ENCODE measurements around the gene CES2.

DNA sequence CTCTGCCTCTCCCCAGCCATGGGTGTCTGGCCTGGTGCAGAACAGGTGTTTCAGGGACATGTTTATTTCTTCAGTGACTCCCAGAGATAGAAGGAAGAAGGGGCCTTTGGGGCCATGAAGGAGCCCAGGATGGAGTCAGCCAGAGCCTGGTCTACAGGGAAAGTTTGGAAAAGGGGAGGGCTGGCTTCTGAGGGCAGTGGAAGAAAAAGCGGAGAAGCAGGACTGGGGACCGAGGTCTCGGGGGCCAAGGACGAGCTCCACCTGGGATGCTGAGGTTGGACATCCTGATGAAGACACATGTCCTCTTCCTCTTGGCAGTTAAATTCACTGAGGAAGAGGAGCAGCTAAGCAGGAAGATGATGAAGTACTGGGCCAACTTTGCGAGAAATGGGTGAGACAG, 7.7 kb downstream of the CES2 start:
- no peak for TF ChIP-seq POLR2A (IDR thresholded peaks at IDR 0.05)
- TF ChIP-seq, protein P1, sequence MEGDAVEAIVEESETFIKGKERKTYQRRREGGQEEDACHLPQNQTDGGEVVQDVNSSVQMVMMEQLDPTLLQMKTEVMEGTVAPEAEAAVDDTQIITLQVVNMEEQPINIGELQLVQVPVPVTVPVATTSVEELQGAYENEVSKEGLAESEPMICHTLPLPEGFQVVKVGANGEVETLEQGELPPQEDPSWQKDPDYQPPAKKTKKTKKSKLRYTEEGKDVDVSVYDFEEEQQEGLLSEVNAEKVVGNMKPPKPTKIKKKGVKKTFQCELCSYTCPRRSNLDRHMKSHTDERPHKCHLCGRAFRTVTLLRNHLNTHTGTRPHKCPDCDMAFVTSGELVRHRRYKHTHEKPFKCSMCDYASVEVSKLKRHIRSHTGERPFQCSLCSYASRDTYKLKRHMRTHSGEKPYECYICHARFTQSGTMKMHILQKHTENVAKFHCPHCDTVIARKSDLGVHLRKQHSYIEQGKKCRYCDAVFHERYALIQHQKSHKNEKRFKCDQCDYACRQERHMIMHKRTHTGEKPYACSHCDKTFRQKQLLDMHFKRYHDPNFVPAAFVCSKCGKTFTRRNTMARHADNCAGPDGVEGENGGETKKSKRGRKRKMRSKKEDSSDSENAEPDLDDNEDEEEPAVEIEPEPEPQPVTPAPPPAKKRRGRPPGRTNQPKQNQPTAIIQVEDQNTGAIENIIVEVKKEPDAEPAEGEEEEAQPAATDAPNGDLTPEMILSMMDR (IDR thresholded peaks at IDR 0.05) = no peak

All from ovary (tissue), 3 donors.